ENCODE measurements around the gene COX7A2L.

- no peak for TF ChIP-seq ZNF274 (IDR thresholded peaks at IDR 0.05; ENCODE audit: low read depth, low read length)
- TF ChIP-seq YY1 (IDR thresholded peaks at IDR 0.05; ENCODE audit: insufficient read depth, insufficient read length): no peak
Observed at GRCh38 chr2:42386682-42387081, 25.7 kb upstream of the COX7A2L start.

Measured in NT2/D1 (cell line).